Adrenal gland (tissue), 12 donors: Measurements from ENCODE around the gene DCC. TPM values are rescaled to one million over a fixed set of nuclear protein-coding genes. Genes with fewer than 3 reads are reported as not detected.

Experiments used
- DNase-seq, 7 donors: peaks; one replicate each; pipeline ENCODE4 v3.0.0-alpha.2; 2019 to 2020
- H3K27ac ChIP-seq, 5 donors: fragments of 200-600 bp; sonication (generic) in 4 of 5; 1 replicate in 3 of 5; 2 replicates in 2 of 5; pipeline versions ENCODE4 v1.5.1 to v1.8.0; 2016 to 2020; ENCODE audit warnings: mild to moderate bottlenecking in 1 of 5
- H3K27me3 ChIP-seq: fragments of 200-600 bp; 2 replicates; pipeline ENCODE4 v1.8.0; 2021
- H3K36me3 ChIP-seq, 2 donors: fragments of 200-600 bp; replicated peaks in 1 of 2; 1 replicate in 1 of 2; 2 replicates in 1 of 2; pipeline versions ENCODE4 v1.5.1 to v1.8.0; 2018 to 2022
- H3K4me1 ChIP-seq, 2 donors: fragments of 200-600 bp; replicated peaks in 1 of 2; 1 replicate in 1 of 2; 2 replicates in 1 of 2; pipeline versions ENCODE4 v1.5.1 to v1.8.0; 2018 to 2021
- H3K4me3 ChIP-seq, 4 donors: fragments of 200-600 bp; sonication (generic) in 3 of 4; one replicate each; pipeline ENCODE4 v1.5.1; 2016 to 2018
- H3K9me3 ChIP-seq, 3 donors: fragments of 200-600 bp; sonication (generic) in 1 of 3; replicated peaks in 1 of 3; 1 replicate in 2 of 3; 2 replicates in 1 of 3; pipeline versions ENCODE4 v1.5.1 to v1.8.0; 2016 to 2021
- CTCF ChIP-seq, 6 experiments: fragments of 450-650 bp in 4 of 6; fragments of 200-600 bp in 2 of 6; sonication (generic) in 1 of 6; IDR thresholded peaks; 1 replicate in 5 of 6; 2 replicates in 1 of 6; pipeline versions ENCODE4 v1.5.1 to v1.8.0; 2016 to 2021; ENCODE audit warnings: antibody characterized with exemption in 6 of 6, mild to moderate bottlenecking in 2 of 6, moderate library complexity in 1 of 6
- POLR2A ChIP-seq, 2 donors: fragments of 450-650 bp; IDR thresholded peaks; one replicate each; pipeline ENCODE4 v1.6.1; 2017; ENCODE audit warnings: antibody characterized with exemption in 2 of 2, mild to moderate bottlenecking in 2 of 2, moderate library complexity in 1 of 2
- WGBS, 4 donors: extraction: QIAGEN DNeasy Blood & Tissue Kit in 2 of 4; methylation state at CpG; one replicate each; pipeline versions ENCODE4 v1.1.5 to v1.1.7; 2013 to 2017; 5-methylcytosine and 5-hydroxymethylcytosine counted together
- intact Hi-C, 2 donors: fragments of 100-400 bp; cut with DNase I; formaldehyde crosslinking; loops; one replicate each; pipeline versions ENCODE4 v1.14.1 to v1.15.0; 2022 to 2023
- polyA plus RNA-seq, 3 donors: library from polyadenylated mRNA; stranded (reverse); fragments of 200-250 nt in 2 of 3; fragments of 350-450 nt in 1 of 3; fragmentation: Illumina TruSeq in 1 of 3; extraction: RNeasy Lipid Tissue Mini Kit (QIAGEN cat#74804) in 1 of 3; gene quantifications; one replicate each; pipeline ENCODE4 v1.2.3, GENCODE V29; 2013 to 2014
- total RNA-seq, 9 donors: library from RNA; depleted of rRNA in 4 of 9; stranded (reverse); fragments of >200 nt in 4 of 9; fragments of 120-200 nt in 1 of 9; fragmentation: NEBNext Ultra II Directional in 1 of 9; extraction: Animal tissue kit (Norgen Biotek cat#: 25700) in 1 of 9; gene quantifications; one replicate each; pipeline versions ENCODE4 v1.1.0 to v1.2.4, GENCODE V29; 2013 to 2023
- donor health status: healthy with polysubstance abuse.
- donor health status: Bipolar disorder and iron deficiency.
- donor health status: DM: yes; HTN: yes; CAD: no.
- donor health status: DM: no; HTN: no; CAD: no.
- donor health status: DM: no; HTN: no; CAD: no.
- donor health status: DM: yes; HTN: yes; CAD: no.

Gene DCC
- total and polyA plus RNA-seq, 12 donors: 0.33 to 3.5 (median 1.1) TPM; not detected in 1

GRCh38 chr18:52333860-52334259 lies 6.1 kb upstream of the DCC start:
- H3K27me3 ChIP-seq: no peaks in the 10 kb centered on the region
- no peak overlapping the region for H3K27ac ChIP-seq
- no peaks in the 10 kb centered on the region for H3K4me1 ChIP-seq
- H3K9me3 ChIP-seq: no peaks in the 10 kb centered on the region
- DNase-seq: no peak
- intact Hi-C loops: no loop called here
- no peaks in the 10 kb centered on the region for H3K36me3 ChIP-seq
- TF ChIP-seq CTCF (IDR thresholded peaks at IDR 0.05) (no peak), POLR2A (IDR thresholded peaks at IDR 0.05) (no peak)
- 49 to 64% (median 55%) methylated on average over 1 of the region's 1 CpG for WGBS, 4 donors
- no peak overlapping the region for H3K4me3 ChIP-seq

DNA sequence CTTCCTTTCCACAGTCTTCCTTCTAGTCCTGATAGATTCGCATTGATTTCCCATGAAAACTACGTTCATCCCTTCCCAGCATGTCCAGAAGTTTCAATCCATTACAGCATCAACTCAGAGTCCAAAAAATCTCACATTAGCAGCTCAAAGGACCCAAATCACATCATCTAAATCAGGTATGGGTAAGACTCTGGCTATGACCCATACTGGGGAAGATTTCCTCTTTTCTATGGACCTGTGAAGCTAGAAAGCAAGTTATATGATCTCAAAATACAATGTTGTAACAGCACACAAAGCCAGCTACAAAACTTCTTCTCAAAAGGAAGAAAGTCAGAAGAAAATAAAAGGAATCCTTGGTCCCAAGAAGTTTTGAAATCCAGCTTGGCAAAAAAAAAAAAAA lies 5.7 kb upstream of the DCC start:
- 52 to 76% (median 65%) methylated on average over 2 of the region's 2 CpGs for WGBS, 4 donors
- H3K9me3 ChIP-seq: no peaks in the 10 kb centered on the region
- no peak overlapping the region for H3K27ac ChIP-seq
- H3K36me3 ChIP-seq: no peaks in the 10 kb centered on the region
- TF ChIP-seq POLR2A (IDR thresholded peaks at IDR 0.05): no peak
- TF ChIP-seq CTCF (IDR thresholded peaks at IDR 0.05): no peak
- intact Hi-C loops: no loop called here
- H3K4me3 ChIP-seq: no peak overlapping the region
- DNase-seq: no peak
- H3K27me3 ChIP-seq: peaks cover 3% of the 10 kb centered on the region
- no peaks in the 10 kb centered on the region for H3K4me1 ChIP-seq

DNA sequence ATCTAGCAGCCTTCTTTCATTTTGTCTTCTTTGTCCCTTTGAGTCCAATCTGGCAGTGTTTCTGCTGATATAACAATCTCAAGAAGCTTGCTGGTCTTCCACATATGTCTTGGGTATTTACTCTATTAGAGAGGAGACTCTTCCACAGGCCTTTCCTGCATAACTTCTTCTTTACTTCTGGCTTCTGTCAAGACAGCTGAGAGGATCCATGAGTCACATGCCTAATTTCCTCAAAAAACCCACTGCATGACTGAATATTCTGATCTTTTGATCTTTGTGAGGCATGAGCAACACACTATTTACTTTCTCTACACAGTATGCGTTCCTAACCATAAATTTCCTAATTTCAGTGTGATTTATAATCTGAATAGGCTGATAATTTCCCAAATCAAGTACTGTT lies 5.1 kb upstream of the DCC start:
- no peak for TF ChIP-seq POLR2A (IDR thresholded peaks at IDR 0.05)
- no peak for TF ChIP-seq CTCF (IDR thresholded peaks at IDR 0.05)
- intact Hi-C loops: no loop called here

DNA sequence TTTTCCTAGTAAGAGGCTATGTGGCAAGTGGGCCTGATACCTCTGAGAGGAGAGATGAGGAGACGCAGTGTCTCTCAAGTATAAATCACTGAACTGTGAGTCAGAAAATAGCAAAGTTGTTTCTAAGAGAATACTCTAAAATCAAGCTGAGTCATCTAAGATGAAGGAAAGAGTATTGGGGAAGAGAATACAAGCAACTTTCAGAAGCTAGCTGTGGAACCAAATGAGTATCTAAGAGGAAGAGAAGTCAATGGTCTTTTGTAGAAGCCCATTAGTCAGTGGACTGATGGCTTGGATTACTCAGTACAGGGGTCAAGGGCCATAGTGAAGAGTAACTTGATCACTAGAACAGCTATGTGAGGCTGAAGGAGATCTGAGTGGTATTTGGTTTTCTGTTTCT lies 2.7 kb upstream of the DCC start:
- H3K27me3 ChIP-seq: peaks cover 10% of the 10 kb centered on the region
- no peak for TF ChIP-seq POLR2A (IDR thresholded peaks at IDR 0.05)
- TF ChIP-seq CTCF (IDR thresholded peaks at IDR 0.05): no peak
- WGBS, 4 donors: 58 to 82% (median 69%) methylated on average over 1 of the region's 1 CpG

More for the DNA sequence above, 5.1 kb upstream of the DCC start:
- Histone ChIP-seq H3K27ac (no peak overlapping the region), H3K27me3 (peaks cover 9% of the 10 kb centered on the region), H3K9me3 (no peaks in the 10 kb centered on the region), H3K4me3 (no peak overlapping the region), H3K4me1 (no peaks in the 10 kb centered on the region), H3K36me3 (no peaks in the 10 kb centered on the region)
- 34 to 62% (median 49%) methylated on average over 1 of the region's 1 CpG for whole genome bisulfite sequencing, 4 donors
- no peak for DNase-seq

More for the DNA sequence above, 2.7 kb upstream of the DCC start:
- no peak for DNase-seq
- no peak overlapping the region for H3K4me3 ChIP-seq
- H3K9me3 ChIP-seq: no peaks in the 10 kb centered on the region
- intact Hi-C loops: no loop called here
- H3K4me1 ChIP-seq: no peaks in the 10 kb centered on the region
- H3K27ac ChIP-seq: no peak overlapping the region
- no peaks in the 10 kb centered on the region for H3K36me3 ChIP-seq
